Ovary (tissue), 3 donors: ENCODE results near the gene MYH15.

Experiments used
- EP300 ChIP-seq: sonication (generic); formaldehyde crosslinking; IDR thresholded peaks from one replicate; pipeline ENCODE4 v1.6.1; 2017; ENCODE audit warnings: antibody characterized with exemption
- POLR2A ChIP-seq: fragments of 450-650 bp; IDR thresholded peaks from one replicate; pipeline ENCODE4 v1.6.1; 2017; ENCODE audit warnings: antibody characterized with exemption, mild to moderate bottlenecking, moderate library complexity
- TF ChIP-seq, protein P1 (sequence below), 3 donors: fragments of 450-650 bp in 2 of 3; fragments of 200-600 bp in 1 of 3; IDR thresholded peaks; one replicate each; pipeline versions ENCODE4 v1.5.1 to v1.8.0; 2016 to 2022; ENCODE audit warnings: antibody characterized with exemption in 3 of 3, mild to moderate bottlenecking in 1 of 3
- donor health status: DM: no; HTN: no; CAD: no.

GRCh38 chr3:108509871-108510270 is 525 bp downstream of the MYH15 start:
- TF ChIP-seq, protein P1, sequence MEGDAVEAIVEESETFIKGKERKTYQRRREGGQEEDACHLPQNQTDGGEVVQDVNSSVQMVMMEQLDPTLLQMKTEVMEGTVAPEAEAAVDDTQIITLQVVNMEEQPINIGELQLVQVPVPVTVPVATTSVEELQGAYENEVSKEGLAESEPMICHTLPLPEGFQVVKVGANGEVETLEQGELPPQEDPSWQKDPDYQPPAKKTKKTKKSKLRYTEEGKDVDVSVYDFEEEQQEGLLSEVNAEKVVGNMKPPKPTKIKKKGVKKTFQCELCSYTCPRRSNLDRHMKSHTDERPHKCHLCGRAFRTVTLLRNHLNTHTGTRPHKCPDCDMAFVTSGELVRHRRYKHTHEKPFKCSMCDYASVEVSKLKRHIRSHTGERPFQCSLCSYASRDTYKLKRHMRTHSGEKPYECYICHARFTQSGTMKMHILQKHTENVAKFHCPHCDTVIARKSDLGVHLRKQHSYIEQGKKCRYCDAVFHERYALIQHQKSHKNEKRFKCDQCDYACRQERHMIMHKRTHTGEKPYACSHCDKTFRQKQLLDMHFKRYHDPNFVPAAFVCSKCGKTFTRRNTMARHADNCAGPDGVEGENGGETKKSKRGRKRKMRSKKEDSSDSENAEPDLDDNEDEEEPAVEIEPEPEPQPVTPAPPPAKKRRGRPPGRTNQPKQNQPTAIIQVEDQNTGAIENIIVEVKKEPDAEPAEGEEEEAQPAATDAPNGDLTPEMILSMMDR (IDR thresholded peaks at IDR 0.05), result no peak
- TF ChIP-seq POLR2A (no peak), EP300 (no peak)
